ENCODE results near the gene CCL14.

- no peak for TF ChIP-seq GATA2 (IDR thresholded peaks at IDR 0.05; ENCODE audit: low read depth, low read length)
- no peak for TF ChIP-seq GATA3 (IDR thresholded peaks at IDR 0.05; ENCODE audit: low read depth, low read length)
These were observed 12.2 kb upstream of the CCL14 start for GRCh38 chr17:35998756-35999155.

All from SH-SY5Y (cell line).